Small intestine (tissue), 7 donors: Measurements from ENCODE around the gene SAMD8. TPM values are rescaled to one million over a fixed set of nuclear protein-coding genes. Genes with fewer than 3 reads are reported as not detected.

Experiments
- DNase-seq, 2 donors: peaks; one replicate each; pipeline versions ENCODE4 v3.0.0 to v3.0.0-alpha.2; 2013
- FAIRE-seq: peaks from 2 replicates; lab custom pipeline; 2012; peaks lifted over from hg19 to GRCh38; lab: Jason Lieb, UNC
- H3K27ac ChIP-seq, 3 donors: one replicate each; pipeline ENCODE4 v1.5.1; 2013; ENCODE audit warnings: low read length in 2 of 3, mild to moderate bottlenecking in 2 of 3, control low read depth in 1 of 3, inconsistent platforms in 1 of 3, low read depth in 1 of 3, moderate library complexity in 1 of 3
- H3K27me3 ChIP-seq, 3 donors: one replicate each; pipeline ENCODE4 v1.6.1; 2013; ENCODE audit warnings: low read length in 3 of 3, inconsistent platforms in 1 of 3; ENCODE audit not compliant: control insufficient read depth in 3 of 3, insufficient read depth in 3 of 3
- H3K36me3 ChIP-seq, 3 donors: one replicate each; pipeline ENCODE4 v1.6.1; 2013; ENCODE audit warnings: low read length in 3 of 3, inconsistent platforms in 1 of 3, low read depth in 1 of 3, mild to moderate bottlenecking in 1 of 3, moderate library complexity in 1 of 3; ENCODE audit not compliant: control insufficient read depth in 3 of 3, insufficient read depth in 2 of 3
- H3K4me1 ChIP-seq, 3 donors: one replicate each; pipeline ENCODE4 v1.6.1; 2013; ENCODE audit warnings: low read length in 2 of 3, inconsistent platforms in 1 of 3, low read depth in 1 of 3, mild to moderate bottlenecking in 1 of 3, moderate library complexity in 1 of 3; ENCODE audit not compliant: control insufficient read depth in 3 of 3, insufficient read depth in 2 of 3
- H3K4me3 ChIP-seq, 3 donors: one replicate each; pipeline ENCODE4 v1.5.1; 2013; ENCODE audit warnings: low read length in 3 of 3, control low read depth in 1 of 3, inconsistent platforms in 1 of 3, low read depth in 1 of 3, mild to moderate bottlenecking in 1 of 3, moderate library complexity in 1 of 3
- H3K9me3 ChIP-seq, 2 donors: one replicate each; pipeline ENCODE4 v1.6.1; 2013; ENCODE audit warnings: low read depth in 1 of 2, low read length in 1 of 2; ENCODE audit not compliant: control insufficient read depth in 2 of 2, insufficient read depth in 1 of 2
- WGBS, 3 donors: extraction: QIAGEN DNeasy Blood & Tissue Kit; methylation state at CpG; one replicate each; pipeline ENCODE4 v1.1.7; 2013; 5-methylcytosine and 5-hydroxymethylcytosine counted together
- polyA plus RNA-seq, 4 donors: library from polyadenylated mRNA; stranded (reverse) in 3 of 4; unstranded in 1 of 4; fragments of 200-250 nt in 3 of 4; fragments of 120-200 nt in 1 of 4; gene quantifications; one replicate each; pipeline versions ENCODE4 v1.2.1 to v1.2.3, GENCODE V29; 2013
- donor health status: healthy with polysubstance abuse.
- donor health status: control.
- donor health status: control.
- donor health status: Bipolar disorder and iron deficiency.
- donor health status: healthy.

The SAMD8 gene
- polyA plus RNA-seq, 4 donors, result 4.3 to 11.3 (median 5.7) TPM

GRCh38 chr10:75150656-75151055 is 39.2 kb downstream of the SAMD8 start:
- peaks cover 0 to 3% (median 0%) of the 10 kb centered on the region in 3 donors for H3K4me1 ChIP-seq
- H3K4me3 ChIP-seq, result no peak overlapping the region
- no peak for DNase-seq
- no peaks in the 10 kb centered on the region for H3K9me3 ChIP-seq
- no peaks in the 10 kb centered on the region for H3K27me3 ChIP-seq
- WGBS, 3 donors, result 94 to 95% (median 95%) methylated on average over 5 of the region's 5 CpGs
- FAIRE-seq, result no peak
- H3K36me3 ChIP-seq, result peaks cover 0 to 22% (median 8%) of the 10 kb centered on the region in 3 donors
- H3K27ac ChIP-seq, result no peak overlapping the region

GRCh38 chr10:75159519-75159918 is 48.1 kb downstream of the SAMD8 start:
- Histone ChIP-seq H3K27ac (no peak overlapping the region), H3K4me3 (no peak overlapping the region), H3K27me3 (no peaks in the 10 kb centered on the region), H3K9me3 (no peaks in the 10 kb centered on the region), H3K36me3 (peaks cover 0 to 9% (median 5%) of the 10 kb centered on the region in 3 donors), H3K4me1 (peaks cover 0 to 2% (median 0%) of the 10 kb centered on the region in 3 donors)
- DNase-seq (no peak), FAIRE-seq (no peak)
- 76 to 89% (median 87%) methylated on average over 4 of the region's 4 CpGs for WGBS, 3 donors

GRCh38 chr10:75165684-75166622 is 54.5 kb downstream of the SAMD8 start:
- FAIRE-seq, result no peak
- Histone ChIP-seq H3K4me3 (no peak overlapping the region), H3K27ac (no peak overlapping the region), H3K9me3 (no peaks in the 10 kb centered on the region), H3K36me3 (peaks cover 3 to 27% (median 6%) of the 10 kb centered on the region in 3 donors), H3K27me3 (no peaks in the 10 kb centered on the region), H3K4me1 (peaks cover 0 to 3% (median 0%) of the 10 kb centered on the region in 3 donors)
- DNase-seq, result peak in 1 of 2 donors; percentile 47
- WGBS, 3 donors, result 49 to 82% (median 68%) methylated on average over 2 of the region's 2 CpGs

GRCh38 chr10:75166623-75166972 is 55.1 kb downstream of the SAMD8 start:
- H3K4me3 ChIP-seq, result no peak overlapping the region
- H3K36me3 ChIP-seq, result peaks cover 3 to 27% (median 6%) of the 10 kb centered on the region in 3 donors
- FAIRE-seq (no peak), DNase-seq (no peak)
- WGBS, 3 donors, result 68 to 78% (median 69%) methylated on average over 1 of the region's 1 CpG
- no peaks in the 10 kb centered on the region for H3K9me3 ChIP-seq
- peak overlapping the region in 1 of 3 donors; percentile 11 for H3K27ac ChIP-seq
- H3K27me3 ChIP-seq, result no peaks in the 10 kb centered on the region
- H3K4me1 ChIP-seq, result peaks cover 0 to 3% (median 0%) of the 10 kb centered on the region in 3 donors

- Histone ChIP-seq H3K4me1 (peaks cover 0 to 3% (median 0%) of the 10 kb centered on the region in 3 donors), H3K4me3 (no peak overlapping the region), H3K9me3 (no peaks in the 10 kb centered on the region), H3K27ac (no peak overlapping the region), H3K27me3 (no peaks in the 10 kb centered on the region), H3K36me3 (peaks cover 3 to 30% (median 6%) of the 10 kb centered on the region in 3 donors)
- FAIRE-seq (no peak), DNase-seq (no peak)
- 83 to 95% (median 92%) methylated on average over 6 of the region's 6 CpGs for WGBS, 3 donors
These were observed 56.8 kb downstream of the SAMD8 start for GRCh38 chr10:75168275-75168674.

- Histone ChIP-seq H3K4me1 (peaks cover 0 to 3% (median 0%) of the 10 kb centered on the region in 3 donors), H3K4me3 (no peak overlapping the region), H3K27ac (no peak overlapping the region), H3K36me3 (peaks cover 3 to 22% (median 8%) of the 10 kb centered on the region in 3 donors), H3K9me3 (no peaks in the 10 kb centered on the region), H3K27me3 (no peaks in the 10 kb centered on the region)
- FAIRE-seq (no peak), DNase-seq (no peak)
- 84 to 93% (median 88%) methylated on average over 1 of the region's 1 CpG for WGBS, 3 donors
These were observed 58.8 kb downstream of the SAMD8 start for GRCh38 chr10:75170215-75170614.

GRCh38 chr10:75175046-75175445 is 63.6 kb downstream of the SAMD8 start:
- WGBS, 3 donors, result 93 to 100% (median 97%) methylated on average over 2 of the region's 2 CpGs
- FAIRE-seq, result no peak
- H3K4me1 ChIP-seq, result no peaks in the 10 kb centered on the region
- DNase-seq, result no peak
- no peaks in the 10 kb centered on the region for H3K9me3 ChIP-seq
- H3K4me3 ChIP-seq, result no peak overlapping the region
- H3K27ac ChIP-seq, result no peak overlapping the region
- no peaks in the 10 kb centered on the region for H3K27me3 ChIP-seq
- peaks cover 3 to 9% (median 8%) of the 10 kb centered on the region in 3 donors for H3K36me3 ChIP-seq

- WGBS, 3 donors, result 93 to 95% (median 94%) methylated on average over 6 of the region's 6 CpGs
- FAIRE-seq (no peak), DNase-seq (no peak)
- Histone ChIP-seq H3K4me3 (no peak overlapping the region), H3K27me3 (no peaks in the 10 kb centered on the region), H3K27ac (no peak overlapping the region), H3K36me3 (peaks cover 3 to 9% (median 8%) of the 10 kb centered on the region in 3 donors), H3K9me3 (no peaks in the 10 kb centered on the region), H3K4me1 (no peaks in the 10 kb centered on the region)
These were observed 64.6 kb downstream of the SAMD8 start for GRCh38 chr10:75176046-75176445.
